ENCODE measurements around the gene HDAC1.
"Not testable (repeated sequence)": the region's sequence is repeated elsewhere in the genome, so short reads cannot be mapped to it uniquely, and the experiment has no call there.

The HDAC1 gene

DNA sequence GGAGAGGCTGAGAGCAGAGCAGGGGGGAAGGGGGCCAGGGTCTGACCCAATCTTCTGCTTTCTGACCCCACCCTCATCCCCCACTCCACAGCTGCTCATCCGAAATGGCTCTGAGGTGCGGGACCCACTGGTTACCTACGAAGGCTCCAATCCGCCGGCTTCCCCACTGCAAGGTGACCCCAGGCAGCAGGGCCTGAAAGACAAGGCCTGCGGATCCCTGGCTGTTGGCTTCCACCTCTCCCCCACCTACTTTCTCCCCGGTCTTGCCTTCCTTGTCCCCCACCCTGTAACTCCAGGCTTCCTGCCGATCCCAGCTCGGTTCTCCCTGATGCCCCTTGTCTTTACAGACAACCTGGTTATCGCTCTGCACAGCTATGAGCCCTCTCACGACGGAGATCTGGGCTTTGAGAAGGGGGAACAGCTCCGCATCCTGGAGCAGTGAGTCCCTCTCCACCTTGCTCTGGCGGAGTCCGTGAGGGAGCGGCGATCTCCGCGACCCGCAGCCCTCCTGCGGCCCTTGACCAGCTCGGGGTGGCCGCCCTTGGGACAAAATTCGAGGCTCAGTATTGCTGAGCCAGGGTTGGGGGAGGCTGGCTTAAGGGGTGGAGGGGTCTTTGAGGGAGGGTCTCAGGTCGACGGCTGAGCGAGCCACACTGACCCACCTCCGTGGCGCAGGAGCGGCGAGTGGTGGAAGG is 17.1 kb upstream of the HDAC1 start:
- no peak for DNase-seq (ENCODE audit: low read depth in 2 of 2)

- no peak for DNase-seq (ENCODE audit: low read depth in 2 of 2)
Observed at GRCh38 chr1:32275424-32275823, 16.5 kb upstream of the HDAC1 start.

DNA sequence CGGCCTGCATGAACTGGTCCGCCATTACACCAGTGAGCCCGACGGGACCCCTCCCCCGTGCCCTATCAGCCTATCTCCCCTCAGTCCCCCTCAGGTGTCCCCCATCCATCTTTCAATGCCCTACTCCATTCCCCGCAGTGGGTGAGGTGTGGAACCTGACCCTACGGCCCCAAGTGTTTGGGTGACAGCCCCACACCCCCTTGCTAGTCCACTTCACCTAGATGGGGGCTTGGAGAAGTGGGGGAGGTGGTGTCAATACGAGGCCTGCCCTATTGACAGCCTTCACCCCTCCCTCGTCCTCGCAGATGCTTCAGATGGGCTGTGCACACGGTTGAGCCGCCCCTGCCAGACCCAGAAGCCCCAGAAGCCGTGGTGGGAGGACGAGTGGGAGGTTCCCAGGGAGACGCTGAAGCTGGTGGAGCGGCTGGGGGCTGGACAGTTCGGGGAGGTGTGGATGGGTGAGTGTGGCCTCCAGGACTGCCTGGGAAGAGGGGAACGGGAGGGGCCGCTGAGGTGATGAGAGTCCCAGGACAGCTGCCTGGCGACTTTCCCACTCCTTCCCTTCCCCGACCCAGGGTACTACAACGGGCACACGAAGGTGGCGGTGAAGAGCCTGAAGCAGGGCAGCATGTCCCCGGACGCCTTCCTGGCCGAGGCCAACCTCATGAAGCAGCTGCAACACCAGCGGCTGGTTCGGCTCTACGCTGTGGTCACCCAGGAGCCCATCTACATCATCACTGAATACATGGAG is 15.7 kb upstream of the HDAC1 start:
- DNase-seq (ENCODE audit: low read depth in 2 of 2), result no peak

DNA sequence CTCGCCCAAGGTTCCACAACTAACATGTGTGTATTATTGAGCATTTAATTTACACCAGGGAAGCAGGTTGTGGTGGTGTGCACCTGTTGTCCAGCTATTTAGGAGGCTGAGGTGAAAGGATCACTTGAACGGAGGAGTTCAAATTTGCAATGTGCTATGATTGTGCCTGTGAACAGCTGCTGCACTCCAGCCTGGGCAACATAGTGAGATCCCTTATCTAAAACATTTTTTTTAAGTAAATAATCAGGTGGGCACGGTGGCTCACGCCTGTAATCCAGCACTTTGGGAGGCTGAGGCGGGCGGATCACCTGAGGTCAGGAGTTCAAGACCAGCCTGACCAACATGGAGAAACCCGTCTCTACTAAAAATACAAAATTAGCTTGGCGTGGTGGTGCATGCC is 7.1 kb upstream of the HDAC1 start:
- not testable (repeated sequence) for DNase-seq (ENCODE audit: low read depth in 2 of 2)

DNA sequence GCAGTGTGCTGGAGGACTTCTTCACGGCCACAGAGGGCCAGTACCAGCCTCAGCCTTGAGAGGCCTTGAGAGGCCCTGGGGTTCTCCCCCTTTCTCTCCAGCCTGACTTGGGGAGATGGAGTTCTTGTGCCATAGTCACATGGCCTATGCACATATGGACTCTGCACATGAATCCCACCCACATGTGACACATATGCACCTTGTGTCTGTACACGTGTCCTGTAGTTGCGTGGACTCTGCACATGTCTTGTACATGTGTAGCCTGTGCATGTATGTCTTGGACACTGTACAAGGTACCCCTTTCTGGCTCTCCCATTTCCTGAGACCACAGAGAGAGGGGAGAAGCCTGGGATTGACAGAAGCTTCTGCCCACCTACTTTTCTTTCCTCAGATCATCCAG is 6.2 kb upstream of the HDAC1 start:
- no peak for DNase-seq (ENCODE audit: low read depth in 2 of 2)

- DNase-seq (ENCODE audit: low read depth in 2 of 2), result no peak
Observed at GRCh38 chr1:32286763-32287162, 5.1 kb upstream of the HDAC1 start.

- no peak for DNase-seq (ENCODE audit: low read depth in 2 of 2)
Observed at GRCh38 chr1:32289256-32289655, 2.6 kb upstream of the HDAC1 start.

- DNase-seq (ENCODE audit: low read depth in 2 of 2), result no peak
Observed at GRCh38 chr1:32291145-32291707, 657 bp upstream of the HDAC1 start.

- not testable (repeated sequence) for DNase-seq (ENCODE audit: low read depth in 2 of 2)
Observed at GRCh38 chr1:32298211-32298610, 6.3 kb downstream of the HDAC1 start.

- DNase-seq (ENCODE audit: low read depth in 2 of 2), result no peak
Observed at GRCh38 chr1:32299327-32299726, 7.4 kb downstream of the HDAC1 start.

- DNase-seq (ENCODE audit: low read depth in 2 of 2), result no peak
Observed at GRCh38 chr1:32303358-32303757, 11.5 kb downstream of the HDAC1 start.

DNA sequence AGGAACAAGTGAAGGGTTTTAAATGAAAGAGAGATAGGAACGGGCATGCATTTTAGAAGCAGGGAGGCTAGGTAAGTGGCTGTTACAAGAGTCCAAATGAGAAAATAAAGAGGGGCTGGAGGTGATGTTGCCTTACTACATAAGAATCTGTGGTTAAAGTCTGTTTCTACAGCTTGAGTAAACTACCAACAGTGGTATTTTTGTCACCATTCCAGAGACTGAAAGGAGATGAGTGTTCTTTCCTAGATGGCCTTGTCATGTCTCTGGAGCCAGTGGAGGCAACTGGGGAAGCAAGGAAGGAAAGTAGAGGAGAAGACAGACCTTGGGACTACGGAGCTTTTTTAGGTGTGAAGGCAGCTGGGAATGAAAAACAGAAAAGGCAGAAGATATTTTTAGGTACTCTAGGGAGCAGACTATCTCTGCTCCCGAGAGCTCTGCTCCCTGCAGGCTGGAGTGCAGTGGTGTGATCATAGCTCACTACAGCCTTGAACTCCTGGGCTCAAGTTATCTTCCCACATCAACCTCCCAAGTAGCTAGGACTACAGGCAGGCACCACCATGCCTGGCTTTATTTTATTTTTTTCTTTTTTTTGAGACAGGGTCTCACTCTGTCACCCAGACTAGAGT is 12.2 kb downstream of the HDAC1 start:
- no peak for DNase-seq (ENCODE audit: low read depth in 2 of 2)

- DNase-seq (ENCODE audit: low read depth in 2 of 2), result no peak
Observed at GRCh38 chr1:32305310-32305709, 13.4 kb downstream of the HDAC1 start.

DNA sequence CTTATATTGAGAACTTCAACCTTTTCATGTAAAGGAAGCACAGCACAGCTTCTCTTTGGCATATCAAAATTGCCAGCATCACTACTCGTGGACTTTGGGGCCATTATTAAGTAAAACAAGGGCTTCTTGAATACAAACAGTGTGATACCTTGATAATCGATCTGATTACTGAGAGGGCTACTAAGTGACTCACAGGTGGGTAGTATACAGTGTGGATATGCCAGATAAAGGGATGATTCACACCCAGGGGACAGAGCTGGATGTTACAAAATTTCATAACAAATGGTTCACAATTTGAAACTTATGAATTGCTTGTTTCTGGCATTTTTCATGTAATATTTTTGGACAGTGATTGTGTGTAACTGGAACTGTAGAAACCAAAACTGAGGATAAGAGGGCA is 15.4 kb downstream of the HDAC1 start:
- no peak for DNase-seq (ENCODE audit: low read depth in 2 of 2)

DNA sequence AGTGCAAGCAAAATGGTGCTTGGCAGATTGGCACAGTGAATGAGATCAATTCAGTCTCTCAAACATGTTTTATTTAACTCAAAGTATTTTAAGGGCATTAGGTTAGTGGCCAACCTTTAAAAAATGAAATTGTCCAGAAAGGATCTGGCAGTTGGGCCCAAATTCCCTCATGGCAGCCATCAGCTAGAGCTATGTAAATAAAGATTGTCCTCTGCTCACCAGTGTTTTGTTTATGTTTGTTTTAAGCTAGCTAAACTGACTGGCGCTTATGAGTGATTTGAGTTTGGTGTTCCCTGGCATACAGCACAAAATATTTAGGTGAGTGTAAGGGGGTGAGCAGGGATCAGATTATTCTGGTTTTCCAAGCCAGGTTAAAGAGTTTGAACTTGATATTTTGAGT is 18.1 kb downstream of the HDAC1 start:
- DNase-seq (ENCODE audit: low read depth in 2 of 2), result no peak

DNA sequence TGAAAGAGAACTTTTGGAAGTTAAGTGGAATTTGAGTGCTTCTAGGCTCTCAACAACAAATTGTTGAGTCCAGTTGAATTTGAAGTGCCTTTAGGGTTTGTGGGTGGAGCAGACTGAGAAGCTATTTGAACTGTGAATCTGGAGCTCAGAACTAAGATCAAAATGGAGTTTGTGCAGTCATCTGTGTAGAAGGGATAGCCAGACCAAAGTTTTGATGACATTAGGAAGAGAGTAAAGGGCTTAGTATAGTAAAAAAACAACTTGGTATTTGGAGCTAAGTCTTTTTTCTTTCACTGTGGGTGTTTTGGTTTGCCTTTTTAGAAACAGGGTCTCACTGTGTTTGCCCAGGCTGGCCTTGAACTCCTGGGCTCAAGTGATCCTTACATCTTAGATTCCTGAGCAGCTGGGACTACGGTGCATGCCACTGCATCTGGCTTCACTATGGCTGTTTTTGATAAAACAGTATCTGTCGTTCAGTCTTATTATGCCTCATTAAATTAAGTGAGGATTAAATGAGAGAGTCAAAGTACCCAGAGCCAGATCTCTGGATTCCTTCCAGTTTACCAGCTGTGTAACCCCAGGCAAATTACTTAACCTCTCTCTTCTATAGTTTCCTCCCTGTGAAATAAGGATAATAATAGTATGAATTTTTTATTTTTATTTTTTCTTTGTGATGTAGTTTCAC is 20.0 kb downstream of the HDAC1 start:
- DNase-seq (ENCODE audit: low read depth in 2 of 2), result no peak

DNA sequence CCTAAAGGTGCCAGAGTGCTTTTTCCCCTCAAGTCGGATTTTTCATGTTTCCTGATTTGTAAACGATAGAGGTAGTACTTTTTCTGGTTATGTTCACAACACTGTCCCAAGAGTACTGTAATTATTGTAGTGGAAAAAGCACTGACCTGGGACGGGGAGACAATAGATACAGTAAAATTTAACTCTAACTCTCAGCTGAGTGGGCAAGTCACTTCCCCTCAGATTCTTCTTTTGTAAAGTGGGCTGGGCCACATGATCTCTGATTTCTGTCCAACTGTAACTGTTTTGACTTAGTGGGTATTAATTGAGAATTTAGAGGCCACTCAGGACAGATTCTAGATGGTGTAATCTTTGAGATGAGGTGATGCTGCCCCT is 25.0 kb downstream of the HDAC1 start:
- DNase-seq (ENCODE audit: low read depth in 2 of 2), result no peak

DNA sequence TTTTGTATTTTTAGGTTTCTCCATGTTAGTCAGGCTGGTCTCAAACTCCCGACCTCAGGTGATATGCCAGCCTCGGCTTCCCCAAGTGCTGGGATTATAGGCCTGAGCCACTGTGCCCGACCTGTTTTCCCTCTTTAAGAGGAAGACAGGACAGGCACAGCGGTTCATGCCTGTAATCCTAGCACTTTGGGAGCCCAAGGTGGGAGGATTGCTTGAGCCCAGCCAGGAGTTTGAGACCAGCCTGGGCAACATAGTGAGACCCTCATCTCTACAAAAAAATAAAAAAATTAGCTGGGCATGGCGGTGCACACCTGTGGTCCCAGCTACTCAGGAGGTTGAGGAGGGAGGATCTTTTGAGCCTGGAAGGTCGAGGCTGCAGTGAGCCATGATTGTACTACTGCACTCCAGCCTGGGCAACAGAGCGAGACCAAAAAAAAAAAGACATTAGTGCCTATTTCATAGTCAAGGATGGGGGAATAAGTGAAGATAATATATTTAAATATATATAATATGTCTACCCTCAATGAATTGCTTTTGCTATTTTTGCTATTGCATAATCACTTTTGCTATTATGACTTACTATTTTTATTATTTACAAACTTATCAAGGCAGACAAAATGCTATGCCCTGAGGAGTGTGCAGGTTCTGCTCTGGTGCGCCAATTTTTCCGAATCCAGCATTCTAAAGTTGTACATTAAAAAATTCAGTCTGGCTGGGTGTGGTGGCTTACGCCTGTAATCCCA is 26.4 kb downstream of the HDAC1 start:
- DNase-seq (ENCODE audit: low read depth in 2 of 2), result no peak

- no peak for DNase-seq (ENCODE audit: low read depth in 2 of 2)
Observed at GRCh38 chr1:32321712-32322291, 29.9 kb downstream of the HDAC1 start.

DNA sequence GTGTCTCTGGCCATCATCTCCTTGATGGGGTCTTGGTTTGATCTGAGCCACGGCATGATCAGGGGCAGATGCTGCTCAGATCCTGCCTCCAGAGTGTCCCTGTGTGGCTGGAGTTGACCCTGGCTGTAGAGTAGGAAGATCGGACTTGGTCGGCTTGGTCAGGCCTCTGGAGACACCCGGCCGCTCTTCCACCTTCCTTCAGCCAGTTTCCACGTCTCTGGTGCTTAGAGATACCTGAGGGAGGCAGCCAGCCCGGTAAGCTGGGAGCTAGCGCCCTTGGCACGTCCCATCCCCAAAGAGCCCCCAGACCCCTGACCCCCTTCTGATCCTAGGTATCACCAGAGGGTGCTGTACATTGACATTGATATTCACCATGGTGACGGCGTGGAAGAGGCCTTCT is 35.3 kb downstream of the HDAC1 start:
- DNase-seq (ENCODE audit: low read depth in 2 of 2), result no peak

DNA sequence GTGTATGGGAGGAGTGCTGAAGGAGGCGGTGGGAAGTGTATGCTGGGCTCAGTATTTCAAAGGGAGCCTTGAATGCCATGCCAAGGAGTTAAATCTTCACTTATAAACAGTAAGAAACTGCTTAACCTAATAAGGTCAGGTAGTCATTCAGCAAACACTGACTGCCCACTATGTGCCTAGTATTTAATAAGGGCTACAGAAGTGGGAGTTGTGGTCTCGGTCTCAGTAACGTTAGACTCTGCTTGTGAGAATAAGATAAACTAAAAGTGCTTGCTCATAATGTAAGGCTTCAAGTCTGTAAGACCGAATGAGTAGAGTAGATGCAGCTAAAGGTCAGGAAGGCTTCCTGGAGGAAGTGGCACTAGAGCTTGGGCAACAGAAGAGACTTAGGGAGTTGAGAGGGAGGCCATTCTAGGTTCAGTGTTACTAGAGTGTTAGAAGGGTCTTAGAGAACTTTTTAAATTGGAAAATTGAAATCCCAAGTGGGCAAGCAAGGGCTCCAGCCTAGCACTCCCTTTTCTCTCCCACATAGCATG is 38.1 kb downstream of the HDAC1 start:
- DNase-seq (ENCODE audit: low read depth in 2 of 2), result no peak
